Activated CD4-positive, alpha-beta T cell treated with anti-CD3 and anti-CD28 coated beads for 36 hours (primary cell): ENCODE measurements around the gene ANKRD9. TPM values are rescaled to one million over a fixed set of nuclear protein-coding genes. Genes with fewer than 3 reads are reported as not detected.

ENCODE experiments used
- ATAC-seq: fragments of 200-7000 bp; cut with Tn5 transposase; one replicate; pipeline ENCODE4 v1.10.0; 2021; ENCODE audit warnings: mild to moderate bottlenecking, moderate library complexity
- CTCF ChIA-PET: fragments of 350-600 bp; sonication (Branson Sonifier 250); formaldehyde crosslinking; loops from one replicate; lab custom pipeline; 2021; ENCODE audit warnings: antibody characterized with exemption; lab: Charles Lee
- POLR2A ChIA-PET: fragments of 350-600 bp; sonication (Branson Sonifier 250); formaldehyde crosslinking; loops from one replicate; lab custom pipeline; 2021; ENCODE audit warnings: antibody characterized with exemption, inconsistent platforms; lab: Charles Lee
- DNase-seq: peaks from one replicate; pipeline ENCODE4 v3.0.0-alpha.2; 2020
- H3K27ac Mint-ChIP-seq: one replicate; pipeline ENCODE4 v1.8.0; 2021; ENCODE audit warnings: mixed read lengths
- H3K27me3 Mint-ChIP-seq: one replicate; pipeline ENCODE4 v1.8.0; 2021; ENCODE audit warnings: mixed read lengths
- H3K36me3 Mint-ChIP-seq: one replicate; pipeline ENCODE4 v1.8.0; 2021; ENCODE audit warnings: low read depth, mixed read lengths
- H3K4me1 Mint-ChIP-seq: one replicate; pipeline ENCODE4 v1.8.0; 2021; ENCODE audit warnings: mixed read lengths
- H3K4me3 Mint-ChIP-seq: one replicate; pipeline ENCODE4 v1.8.0; 2021; ENCODE audit warnings: mild to moderate bottlenecking, moderate library complexity, mixed read lengths
- H3K9me3 Mint-ChIP-seq: one replicate; pipeline ENCODE4 v1.8.0; 2021; ENCODE audit warnings: low read depth, mixed read lengths
- intact Hi-C, 2 experiments: fragments of 100-400 bp; cut with DNase I in 1 of 2; cut with micrococcal nuclease in 1 of 2; formaldehyde crosslinking; loops; one replicate each; pipeline versions ENCODE4 v1.14.2 to v1.15.1; 2022 to 2024; cut with DNase I, micrococcal nuclease
- total RNA-seq, 2 experiments: library from RNA; stranded (reverse); gene quantifications; one replicate each; pipeline ENCODE4 v1.2.3, GENCODE V29; 2021

The ANKRD9 gene
- total RNA-seq, 2 experiments from 2014 or later, result 4.8 to 9.3 TPM

- H3K27ac Mint-ChIP-seq, result no peak overlapping the region
- no peaks in the 10 kb centered on the region for H3K36me3 Mint-ChIP-seq
- ChIA-PET CTCF (interaction anchor here (1.3 kb wide), 1 partner anchor 55 kb away, joined by 3 read pairs; no protein-coding TSS in a partner anchor), POLR2A (no interaction called here)
- H3K27me3 Mint-ChIP-seq, result no peaks in the 10 kb centered on the region
- no peaks in the 10 kb centered on the region for H3K9me3 Mint-ChIP-seq
- intact Hi-C loops, result no loop called here
- no peak overlapping the region for H3K4me3 Mint-ChIP-seq
- ATAC-seq (no peak), DNase-seq (no peak)
- no peaks in the 10 kb centered on the region for H3K4me1 Mint-ChIP-seq
Measured at GRCh38 chr14:102493585-102493984, 16.0 kb downstream of the ANKRD9 start.

DNA sequence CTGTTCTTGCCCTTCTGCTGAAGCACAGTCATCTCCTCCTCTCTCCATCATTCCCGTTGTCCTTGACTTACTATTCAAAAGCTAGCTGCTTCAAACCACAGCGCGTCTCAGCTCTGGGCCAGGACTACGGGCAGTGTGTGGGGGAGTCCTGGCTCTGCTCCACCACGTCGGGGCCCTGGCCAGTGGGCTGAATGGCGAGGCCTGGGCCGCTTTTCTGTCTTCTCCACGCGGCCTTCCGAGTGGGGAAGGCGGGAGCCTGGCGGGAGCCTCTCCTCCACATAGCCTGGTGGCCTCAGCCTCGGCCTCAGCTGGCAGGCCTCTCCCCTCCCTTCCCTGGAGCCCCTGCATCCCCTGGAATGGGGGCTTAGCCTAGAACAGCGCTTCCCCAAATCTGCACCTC, 16.5 kb downstream of the ANKRD9 start:
- no peaks in the 10 kb centered on the region for H3K27me3 Mint-ChIP-seq
- intact Hi-C loops, result no loop called here
- POLR2A ChIA-PET, result no interaction called here
- H3K4me3 Mint-ChIP-seq, result no peak overlapping the region
- CTCF ChIA-PET, result no interaction called here
- H3K4me1 Mint-ChIP-seq, result no peaks in the 10 kb centered on the region
- no peaks in the 10 kb centered on the region for H3K36me3 Mint-ChIP-seq
- H3K9me3 Mint-ChIP-seq, result no peaks in the 10 kb centered on the region
- DNase-seq, result no peak
- ATAC-seq, result no peak
- no peak overlapping the region for H3K27ac Mint-ChIP-seq

DNA sequence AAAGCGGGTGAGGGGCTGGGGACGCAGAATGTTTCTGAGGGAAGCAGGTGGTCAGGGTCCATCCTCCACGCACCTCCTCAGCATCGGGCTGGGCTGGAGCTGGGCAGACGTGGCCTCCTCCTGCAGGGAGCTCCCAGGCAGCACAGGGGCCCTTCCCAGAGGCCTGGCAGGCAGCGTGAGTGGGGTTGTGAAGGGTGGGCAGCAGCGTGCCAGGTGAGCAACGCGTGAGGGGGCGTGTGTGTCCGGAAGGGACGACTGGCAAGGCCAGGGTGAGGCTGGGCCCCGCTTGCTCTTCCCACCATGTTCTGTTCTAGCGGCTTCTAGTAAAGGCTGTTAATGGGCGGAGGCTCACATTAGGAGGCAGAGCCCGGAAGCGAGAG, 17.1 kb downstream of the ANKRD9 start:
- ChIA-PET CTCF (no interaction called here), POLR2A (no interaction called here)
- Mint-ChIP-seq H3K27ac (no peak overlapping the region), H3K27me3 (no peaks in the 10 kb centered on the region), H3K36me3 (no peaks in the 10 kb centered on the region), H3K9me3 (no peaks in the 10 kb centered on the region), H3K4me3 (no peak overlapping the region), H3K4me1 (no peaks in the 10 kb centered on the region)
- ATAC-seq (no peak), DNase-seq (no peak)
- intact Hi-C loops, result no loop called here

- DNase-seq (no peak), ATAC-seq (no peak)
- intact Hi-C loops, result no loop called here
- ChIA-PET POLR2A (no interaction called here), CTCF (no interaction called here)
- H3K27ac Mint-ChIP-seq, result no peak overlapping the region
- H3K4me1 Mint-ChIP-seq, result no peaks in the 10 kb centered on the region
- H3K36me3 Mint-ChIP-seq, result no peaks in the 10 kb centered on the region
- no peak overlapping the region for H3K4me3 Mint-ChIP-seq
- H3K9me3 Mint-ChIP-seq, result no peaks in the 10 kb centered on the region
- H3K27me3 Mint-ChIP-seq, result no peaks in the 10 kb centered on the region
Measured at GRCh38 chr14:102491786-102492530, 17.6 kb downstream of the ANKRD9 start.

DNA sequence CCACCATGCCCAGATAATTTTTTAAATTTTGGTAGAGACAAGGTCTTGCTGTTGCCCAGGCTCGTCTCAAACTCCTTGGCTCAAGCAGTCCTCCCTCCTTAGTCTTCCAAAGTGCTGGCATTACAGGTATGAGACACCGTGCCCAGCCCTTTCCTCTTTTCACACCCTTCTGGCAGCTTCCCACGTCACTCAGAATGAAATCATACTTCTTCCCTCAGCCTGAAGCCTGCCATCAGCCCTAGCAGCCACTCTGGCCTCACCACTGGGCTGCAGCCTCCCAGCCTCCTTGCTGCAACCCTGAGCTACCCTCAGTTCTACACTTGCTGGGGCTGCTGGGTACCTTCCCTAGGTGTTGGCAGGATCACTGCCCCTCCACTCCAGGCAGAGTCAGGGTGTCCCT, 18.2 kb downstream of the ANKRD9 start:
- Mint-ChIP-seq H3K36me3 (no peaks in the 10 kb centered on the region), H3K27me3 (no peaks in the 10 kb centered on the region), H3K4me1 (no peaks in the 10 kb centered on the region), H3K9me3 (no peaks in the 10 kb centered on the region), H3K4me3 (no peak overlapping the region), H3K27ac (no peak overlapping the region)
- intact Hi-C loops, result no loop called here
- DNase-seq, result no peak
- CTCF ChIA-PET, result interaction anchor here (0.9 kb wide), 1 partner anchor 103 kb away, joined by 4 read pairs; no protein-coding TSS in a partner anchor
- no peak for ATAC-seq
- POLR2A ChIA-PET, result no interaction called here

DNA sequence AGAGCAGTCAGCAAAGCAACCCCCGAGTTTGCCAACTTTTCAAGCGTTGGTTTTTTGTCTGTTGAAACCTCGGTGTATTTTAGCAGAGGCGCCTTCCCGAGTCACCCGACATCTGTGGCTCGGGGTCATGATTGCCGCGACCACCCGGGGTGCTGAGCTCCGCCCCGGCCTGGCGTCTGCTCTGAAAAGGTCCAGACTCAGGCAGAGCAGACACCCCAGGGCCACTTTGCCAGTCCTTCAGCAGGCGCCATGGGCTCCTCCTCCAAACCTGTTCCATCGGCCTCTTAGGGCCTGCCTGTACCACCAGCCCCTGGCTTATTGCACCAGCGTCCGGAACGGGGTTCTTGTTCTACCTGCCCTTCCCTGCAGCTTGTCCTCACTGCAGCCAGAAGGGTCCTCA, 19.1 kb downstream of the ANKRD9 start:
- DNase-seq, result no peak
- CTCF ChIA-PET, result interaction anchor here (0.6 to 0.9 kb wide), 3 partner anchors 23 to 803 kb away, joined by 3 to 4 read pairs (median 3); no protein-coding TSS in a partner anchor
- H3K4me1 Mint-ChIP-seq, result no peaks in the 10 kb centered on the region
- no peaks in the 10 kb centered on the region for H3K36me3 Mint-ChIP-seq
- no peak overlapping the region for H3K27ac Mint-ChIP-seq
- H3K4me3 Mint-ChIP-seq, result no peak overlapping the region
- no peak for ATAC-seq
- H3K9me3 Mint-ChIP-seq, result no peaks in the 10 kb centered on the region
- intact Hi-C loops, result no loop called here
- H3K27me3 Mint-ChIP-seq, result no peaks in the 10 kb centered on the region
- POLR2A ChIA-PET, result no interaction called here

GRCh38 chr14:102487204-102487577, 22.4 kb downstream of the ANKRD9 start:
- H3K27me3 Mint-ChIP-seq, result no peaks in the 10 kb centered on the region
- ATAC-seq (no peak), DNase-seq (no peak)
- POLR2A ChIA-PET, result no interaction called here
- H3K4me3 Mint-ChIP-seq, result no peak overlapping the region
- intact Hi-C loops, result no loop called here
- peaks cover 8% of the 10 kb centered on the region for H3K36me3 Mint-ChIP-seq
- CTCF ChIA-PET, result no interaction called here
- H3K9me3 Mint-ChIP-seq, result peaks cover 3% of the 10 kb centered on the region
- no peaks in the 10 kb centered on the region for H3K4me1 Mint-ChIP-seq
- no peak overlapping the region for H3K27ac Mint-ChIP-seq

- H3K36me3 Mint-ChIP-seq, result peaks cover 8% of the 10 kb centered on the region
- no peak overlapping the region for H3K27ac Mint-ChIP-seq
- ChIA-PET POLR2A (no interaction called here), CTCF (interaction anchor here (0.6 kb wide), 1 partner anchor 95 kb away, joined by 4 read pairs; no protein-coding TSS in a partner anchor)
- ATAC-seq, result no peak
- H3K4me3 Mint-ChIP-seq, result no peak overlapping the region
- H3K4me1 Mint-ChIP-seq, result no peaks in the 10 kb centered on the region
- intact Hi-C loops, result no loop called here
- no peak for DNase-seq
- H3K9me3 Mint-ChIP-seq, result peaks cover 3% of the 10 kb centered on the region
- H3K27me3 Mint-ChIP-seq, result no peaks in the 10 kb centered on the region
Measured at GRCh38 chr14:102486513-102487203, 22.9 kb downstream of the ANKRD9 start.

DNA sequence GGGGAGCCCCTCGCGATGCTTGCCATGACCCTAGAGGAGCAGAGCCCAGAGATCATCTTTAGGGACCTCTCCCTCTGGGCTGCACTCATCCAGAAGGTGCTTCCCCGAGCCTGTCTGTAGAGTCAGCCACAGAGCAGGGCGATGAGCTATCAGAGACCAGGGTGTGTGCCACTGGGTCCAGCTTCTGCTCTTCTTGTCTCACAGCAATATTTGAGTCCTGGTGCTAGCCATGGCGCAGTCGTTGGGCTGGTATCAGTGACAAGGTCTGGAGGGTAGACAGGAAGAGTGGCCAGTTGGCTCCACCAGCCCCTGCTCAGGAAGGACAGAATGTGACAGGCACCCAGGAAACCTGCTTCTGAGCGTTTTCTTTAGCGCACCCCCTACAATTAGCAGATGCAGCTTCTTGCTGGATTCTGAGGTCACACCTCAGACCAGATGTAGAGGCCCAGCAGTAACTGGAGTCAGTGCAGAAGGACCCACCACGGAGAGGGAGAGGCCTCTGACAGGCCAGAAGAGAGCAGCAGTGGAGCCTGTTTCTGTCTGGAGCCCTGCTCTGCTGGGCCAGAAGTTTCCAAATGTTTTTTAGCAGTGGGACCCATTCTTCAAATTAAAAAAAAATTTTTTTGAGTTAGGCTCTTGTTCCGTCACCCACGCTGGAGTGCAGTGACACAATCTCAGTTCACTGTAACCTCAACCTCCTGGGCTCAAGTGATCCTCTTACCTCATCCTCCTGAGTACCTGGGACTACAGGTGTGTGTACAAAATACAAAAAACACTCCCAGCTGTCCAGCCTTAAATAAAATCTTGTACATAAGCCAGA, 23.7 kb downstream of the ANKRD9 start:
- ChIA-PET POLR2A (no interaction called here), CTCF (interaction anchor here (0.6 to 1.5 kb wide), 3 partner anchors 10 to 109 kb away, joined by 3 to 4 read pairs (median 3); no protein-coding TSS in a partner anchor)
- H3K27ac Mint-ChIP-seq, result no peak overlapping the region
- no peak for DNase-seq
- H3K4me3 Mint-ChIP-seq, result no peak overlapping the region
- no peaks in the 10 kb centered on the region for H3K4me1 Mint-ChIP-seq
- no peaks in the 10 kb centered on the region for H3K27me3 Mint-ChIP-seq
- H3K36me3 Mint-ChIP-seq, result peaks cover 10% of the 10 kb centered on the region
- H3K9me3 Mint-ChIP-seq, result peaks cover 3% of the 10 kb centered on the region
- intact Hi-C loops, result no loop called here
- no peak for ATAC-seq

- Mint-ChIP-seq H3K36me3 (peaks cover 10% of the 10 kb centered on the region), H3K4me3 (no peak overlapping the region), H3K9me3 (peaks cover 3% of the 10 kb centered on the region), H3K27me3 (no peaks in the 10 kb centered on the region), H3K27ac (no peak overlapping the region), H3K4me1 (peaks cover 2% of the 10 kb centered on the region)
- CTCF ChIA-PET, result interaction anchor here (1.5 kb wide), 1 partner anchor 9 kb away, joined by 3 read pairs; no protein-coding TSS in a partner anchor
- POLR2A ChIA-PET, result no interaction called here
- DNase-seq (no peak), ATAC-seq (no peak)
- intact Hi-C loops, result no loop called here
Measured at GRCh38 chr14:102484316-102484715, 25.3 kb downstream of the ANKRD9 start.

DNA sequence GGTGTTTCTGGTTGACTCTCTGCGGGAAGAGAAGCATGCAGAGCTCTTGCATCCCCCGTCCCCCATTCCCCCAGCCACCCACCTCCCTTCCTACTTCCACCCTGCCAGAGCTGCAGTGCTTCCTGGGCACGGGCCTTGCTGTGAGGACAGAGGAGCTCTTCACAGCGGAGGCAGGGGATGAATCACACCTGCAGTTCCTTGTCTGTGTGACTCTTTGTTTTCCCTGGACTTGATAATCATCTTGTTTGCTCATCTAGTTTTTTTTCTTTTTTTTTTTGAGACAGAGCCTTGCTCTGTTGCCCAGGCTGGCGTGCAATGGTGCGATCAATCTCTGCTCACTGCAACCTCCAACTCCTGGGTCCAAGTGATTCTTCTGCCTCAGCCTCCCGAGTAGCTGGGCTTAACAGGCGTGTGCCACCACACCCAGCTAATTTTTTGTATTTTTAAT, 27.8 kb downstream of the ANKRD9 start:
- peaks cover 3% of the 10 kb centered on the region for H3K9me3 Mint-ChIP-seq
- intact Hi-C loops, result no loop called here
- H3K36me3 Mint-ChIP-seq, result peaks cover 10% of the 10 kb centered on the region
- H3K27me3 Mint-ChIP-seq, result no peaks in the 10 kb centered on the region
- peaks cover 2% of the 10 kb centered on the region for H3K4me1 Mint-ChIP-seq
- DNase-seq, result no peak
- H3K4me3 Mint-ChIP-seq, result no peak overlapping the region
- CTCF ChIA-PET, result no interaction called here
- no peak for ATAC-seq
- H3K27ac Mint-ChIP-seq, result no peak overlapping the region
- POLR2A ChIA-PET, result no interaction called here
